ENCODE measurements around the gene SLC8A1.

The SLC8A1 gene

DNA sequence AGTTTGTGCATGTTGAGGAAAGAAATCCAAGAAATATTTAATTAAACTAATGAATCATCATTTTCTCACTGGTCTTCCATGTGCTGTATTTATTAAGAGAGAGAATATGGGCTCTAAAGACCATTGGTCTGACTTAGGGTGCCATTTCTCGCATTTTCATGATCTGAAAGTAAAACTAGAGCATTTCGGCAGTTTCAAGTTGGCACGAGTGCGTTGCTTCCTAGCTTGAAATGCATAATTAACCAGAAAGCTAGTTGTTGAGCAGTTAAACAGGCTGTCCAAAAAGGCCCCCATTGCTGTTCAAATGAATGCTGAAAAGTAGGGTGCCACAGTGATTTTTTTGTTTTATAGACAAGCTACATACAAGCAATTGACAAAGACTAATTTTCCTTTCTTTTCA is 47.4 kb downstream of the SLC8A1 start:
- H3K4me3 ChIP-seq (ENCODE audit: low read depth, low read length) = no peak overlapping the region
- no peak for DNase-seq (ENCODE audit: low read depth)
- no peak for TF ChIP-seq CTCF (IDR thresholded peaks at IDR 0.05; ENCODE audit: low read depth, low read length, missing control alignments)

DNA sequence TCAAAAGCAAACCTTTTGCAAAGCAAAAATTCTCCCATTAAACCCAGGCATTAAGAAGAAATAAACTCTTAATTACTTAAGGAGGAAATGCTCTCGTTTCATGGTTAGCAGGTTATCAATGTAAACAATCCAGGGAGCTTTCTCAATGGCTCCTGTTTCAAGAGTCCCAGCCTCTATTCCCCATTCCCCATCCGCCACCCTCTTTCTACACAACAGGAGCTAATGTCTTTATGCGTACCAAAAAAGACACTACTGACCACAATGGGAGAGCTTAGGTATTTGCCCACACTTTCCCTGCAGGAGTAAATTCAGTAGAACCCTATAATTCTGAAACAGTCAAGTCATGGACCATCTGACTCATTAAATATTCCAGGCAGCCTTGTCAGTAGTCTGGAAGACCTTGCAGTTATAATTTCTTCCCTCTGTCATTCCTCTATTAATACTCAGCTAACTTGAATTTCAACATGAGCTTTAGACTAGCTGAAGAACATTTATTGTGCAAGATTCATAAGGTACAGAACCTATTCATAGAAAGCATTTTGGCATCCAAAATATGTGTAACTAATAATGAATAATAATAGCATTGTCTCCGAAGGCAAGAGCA is 48.6 kb downstream of the SLC8A1 start:
- DNase-seq (ENCODE audit: low read depth) = no peak
- TF ChIP-seq CTCF (IDR thresholded peaks at IDR 0.05; ENCODE audit: low read depth, low read length, missing control alignments) = no peak
- H3K4me3 ChIP-seq (ENCODE audit: low read depth, low read length) = no peak overlapping the region

DNA sequence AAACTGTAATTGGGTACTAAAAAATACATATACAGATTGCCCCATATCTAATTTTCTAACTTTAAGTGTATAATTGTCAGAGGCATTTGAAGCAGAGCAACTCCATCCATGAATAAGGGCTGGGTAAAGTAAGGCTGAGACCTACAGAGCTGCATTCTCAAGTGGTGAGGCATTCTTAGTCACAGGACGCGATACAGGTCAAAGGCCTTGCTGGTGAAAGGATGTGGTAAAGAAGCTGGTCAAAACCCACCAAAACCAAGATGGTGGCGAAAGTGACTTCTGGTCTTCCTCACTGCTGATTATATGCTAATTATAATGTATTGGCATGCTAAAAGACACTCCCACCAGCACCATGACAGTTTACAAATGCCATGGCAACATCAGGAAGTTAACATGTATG is 50.0 kb downstream of the SLC8A1 start:
- no peak overlapping the region for H3K4me3 ChIP-seq (ENCODE audit: low read depth, low read length)
- no peak for DNase-seq (ENCODE audit: low read depth)
- no peak for TF ChIP-seq CTCF (IDR thresholded peaks at IDR 0.05; ENCODE audit: low read depth, low read length, missing control alignments)

DNA sequence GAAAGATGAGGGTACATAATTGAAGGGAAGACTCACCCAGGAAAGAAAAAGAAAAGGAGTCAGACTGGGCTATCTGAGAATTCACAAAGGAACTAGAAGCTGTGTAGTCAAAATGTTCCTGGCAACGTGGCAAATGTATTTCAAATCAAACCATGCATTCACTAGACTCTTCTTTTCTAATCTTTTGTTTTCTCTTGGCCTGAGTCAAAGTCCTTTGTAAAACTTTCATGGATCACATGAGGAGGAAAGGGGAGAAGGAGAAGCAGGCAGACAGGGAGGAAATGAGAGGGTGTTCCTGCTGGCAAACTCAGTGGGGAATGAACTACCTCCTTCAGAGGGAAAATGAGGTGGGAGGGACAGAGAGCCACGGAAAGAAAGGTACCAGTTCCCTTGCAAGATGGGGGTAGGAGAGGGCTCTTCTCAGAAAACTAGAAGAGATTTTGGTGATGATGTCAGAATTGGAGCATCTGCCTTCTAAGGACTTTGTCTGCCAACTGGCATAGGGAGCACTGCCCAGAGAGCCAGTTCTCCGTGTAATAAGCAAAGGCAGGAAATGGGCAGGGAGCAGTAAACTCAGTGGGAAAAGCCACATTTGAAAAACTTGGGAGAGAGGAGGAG is 51.4 kb downstream of the SLC8A1 start:
- DNase-seq (ENCODE audit: low read depth) = no peak
- TF ChIP-seq CTCF (IDR thresholded peaks at IDR 0.05; ENCODE audit: low read depth, low read length, missing control alignments) = no peak
- no peak overlapping the region for H3K4me3 ChIP-seq (ENCODE audit: low read depth, low read length)

DNA sequence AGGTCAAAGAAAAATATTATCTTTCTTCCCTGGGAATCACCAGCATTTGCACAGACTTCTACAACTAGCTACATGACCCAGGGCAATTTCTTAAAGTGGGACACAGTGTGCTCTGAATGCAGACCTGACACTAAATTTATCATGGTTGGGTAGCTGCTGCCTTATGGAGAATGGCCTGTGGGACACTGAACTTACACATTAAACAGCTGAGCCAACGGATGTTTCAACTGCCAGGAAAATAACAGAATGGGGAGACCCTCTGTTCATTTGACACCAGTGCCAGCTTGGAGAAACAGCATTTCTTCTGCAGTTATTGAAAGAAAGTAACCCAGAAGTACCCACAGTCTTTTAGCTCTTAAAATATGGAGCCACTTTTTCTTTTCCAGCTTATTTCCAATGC is 54.1 kb downstream of the SLC8A1 start:
- TF ChIP-seq CTCF (IDR thresholded peaks at IDR 0.05; ENCODE audit: low read depth, low read length, missing control alignments) = no peak
- DNase-seq (ENCODE audit: low read depth) = no peak
- H3K4me3 ChIP-seq (ENCODE audit: low read depth, low read length) = no peak overlapping the region

DNA sequence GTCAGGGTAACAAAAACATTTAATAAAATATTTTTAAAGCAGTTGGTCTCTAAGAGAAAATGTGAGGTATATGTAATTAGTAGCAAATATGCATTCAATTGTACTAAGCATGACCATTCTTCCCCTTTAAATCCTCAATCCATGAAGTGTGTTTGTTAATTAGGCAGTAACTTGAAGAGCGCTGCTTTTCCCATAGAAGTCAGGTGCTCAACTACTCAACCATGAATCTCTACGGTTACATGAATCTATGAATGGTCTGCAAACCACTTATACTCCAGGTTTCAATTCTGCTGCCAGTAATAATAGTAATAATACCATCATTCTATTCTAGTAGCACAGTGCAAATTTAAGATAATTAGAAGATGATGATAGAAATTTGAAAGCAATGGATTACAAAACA is 55.8 kb downstream of the SLC8A1 start:
- TF ChIP-seq CTCF (IDR thresholded peaks at IDR 0.05; ENCODE audit: low read depth, low read length, missing control alignments) = no peak
- DNase-seq (ENCODE audit: low read depth) = no peak
- H3K4me3 ChIP-seq (ENCODE audit: low read depth, low read length) = no peak overlapping the region

Measured in GM12864 (cell line).